HG02840 (cell line): ENCODE measurements around the gene GDAP1L1.

Experiments
- ATAC-seq: cut with Tn5 transposase; IDR thresholded peaks from one replicate; pipeline ENCODE4 v1.9.1; 2021; ENCODE audit warnings: mild to moderate bottlenecking, moderate library complexity, moderate number of reproducible peaks; ENCODE audit not compliant: unreplicated experiment, low FRiP score

GDAP1L1 gene

GRCh38 chr20:44247131-44247571 is at the start of gene GDAP1L1:
GDAP1L1 (plus strand) TSS chr20:44247308; CDS start chr20:44247335, 27 bp downstream.
- no peak for ATAC-seq

- no peak for ATAC-seq
Observed at GRCh38 chr20:44198872-44199271, 48.2 kb upstream of the GDAP1L1 start.

GRCh38 chr20:44199877-44200276 is 47.2 kb upstream of the GDAP1L1 start:
- no peak for ATAC-seq

- no peak for ATAC-seq
Observed at GRCh38 chr20:44200371-44200770, 46.7 kb upstream of the GDAP1L1 start.

GRCh38 chr20:44200983-44201382 is 46.1 kb upstream of the GDAP1L1 start:
- ATAC-seq, result no peak

GRCh38 chr20:44203161-44203560 is 43.9 kb upstream of the GDAP1L1 start:
- ATAC-seq, result no peak

- no peak for ATAC-seq
Observed at GRCh38 chr20:44204156-44204831, 42.8 kb upstream of the GDAP1L1 start.

GRCh38 chr20:44204832-44205215 is 42.3 kb upstream of the GDAP1L1 start:
- no peak for ATAC-seq

GRCh38 chr20:44206132-44206531 is 41.0 kb upstream of the GDAP1L1 start:
- no peak for ATAC-seq

GRCh38 chr20:44207126-44207723 is 39.9 kb upstream of the GDAP1L1 start:
- no peak for ATAC-seq

- no peak for ATAC-seq
Observed at GRCh38 chr20:44208165-44208564, 38.9 kb upstream of the GDAP1L1 start.

GRCh38 chr20:44208770-44209169 is 38.3 kb upstream of the GDAP1L1 start:
- no peak for ATAC-seq

- ATAC-seq, result no peak
Observed at GRCh38 chr20:44209686-44210405, 37.3 kb upstream of the GDAP1L1 start.

GRCh38 chr20:44210406-44211176 is 36.5 kb upstream of the GDAP1L1 start, which contains the start of gene OSER1:
OSER1 (minus strand) TSS chr20:44210771; CDS start chr20:44206957, 3,814 bp downstream.
- peak; percentile 90 for ATAC-seq

GRCh38 chr20:44211177-44212039 is 35.7 kb upstream of the GDAP1L1 start:
- ATAC-seq, result no peak

GRCh38 chr20:44212792-44213191 is 34.3 kb upstream of the GDAP1L1 start:
- no peak for ATAC-seq

GRCh38 chr20:44215125-44215524 is 32.0 kb upstream of the GDAP1L1 start:
- ATAC-seq, result no peak

GRCh38 chr20:44217342-44218092 is 29.6 kb upstream of the GDAP1L1 start:
- ATAC-seq, result no peak

GRCh38 chr20:44218446-44218845 is 28.7 kb upstream of the GDAP1L1 start:
- no peak for ATAC-seq
